GM10266 (cell line): ENCODE measurements around the gene TPRN.

Experiments used
- DNase-seq: peaks from one replicate; pipeline ENCODE4 v3.0.0; 2012; ENCODE audit errors: extremely low spot score
- TF ChIP-seq, protein P1 (sequence below): IDR thresholded peaks from 2 replicates; pipeline ENCODE4 v1.5.1; 2012; ENCODE audit warnings: mild to moderate bottlenecking, low read depth; ENCODE audit not compliant: control insufficient read depth, insufficient read depth; ENCODE audit errors: missing control alignments

The TPRN gene

DNA sequence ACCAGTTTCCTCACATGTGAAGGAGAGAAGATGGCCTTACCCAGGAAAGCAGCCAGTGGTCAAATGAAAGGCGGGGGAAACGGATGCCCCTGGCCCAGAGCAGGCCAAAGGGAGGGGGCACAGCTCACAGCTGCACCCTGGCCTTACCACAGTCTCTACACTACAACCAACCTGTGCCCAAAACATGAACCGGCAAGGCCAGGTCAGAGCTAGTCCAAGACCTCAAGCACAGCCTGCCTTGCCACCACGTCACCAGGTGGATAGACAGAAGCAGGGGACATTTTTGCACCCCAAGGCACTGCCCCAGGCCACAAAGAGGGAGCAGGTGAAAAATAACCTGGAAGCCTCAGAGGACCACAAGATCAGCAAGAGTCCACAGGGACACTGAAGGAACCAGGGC, 57.1 kb downstream of the TPRN start:
- TF ChIP-seq, protein P1, sequence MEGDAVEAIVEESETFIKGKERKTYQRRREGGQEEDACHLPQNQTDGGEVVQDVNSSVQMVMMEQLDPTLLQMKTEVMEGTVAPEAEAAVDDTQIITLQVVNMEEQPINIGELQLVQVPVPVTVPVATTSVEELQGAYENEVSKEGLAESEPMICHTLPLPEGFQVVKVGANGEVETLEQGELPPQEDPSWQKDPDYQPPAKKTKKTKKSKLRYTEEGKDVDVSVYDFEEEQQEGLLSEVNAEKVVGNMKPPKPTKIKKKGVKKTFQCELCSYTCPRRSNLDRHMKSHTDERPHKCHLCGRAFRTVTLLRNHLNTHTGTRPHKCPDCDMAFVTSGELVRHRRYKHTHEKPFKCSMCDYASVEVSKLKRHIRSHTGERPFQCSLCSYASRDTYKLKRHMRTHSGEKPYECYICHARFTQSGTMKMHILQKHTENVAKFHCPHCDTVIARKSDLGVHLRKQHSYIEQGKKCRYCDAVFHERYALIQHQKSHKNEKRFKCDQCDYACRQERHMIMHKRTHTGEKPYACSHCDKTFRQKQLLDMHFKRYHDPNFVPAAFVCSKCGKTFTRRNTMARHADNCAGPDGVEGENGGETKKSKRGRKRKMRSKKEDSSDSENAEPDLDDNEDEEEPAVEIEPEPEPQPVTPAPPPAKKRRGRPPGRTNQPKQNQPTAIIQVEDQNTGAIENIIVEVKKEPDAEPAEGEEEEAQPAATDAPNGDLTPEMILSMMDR = no peak
- DNase-seq = no peak

DNA sequence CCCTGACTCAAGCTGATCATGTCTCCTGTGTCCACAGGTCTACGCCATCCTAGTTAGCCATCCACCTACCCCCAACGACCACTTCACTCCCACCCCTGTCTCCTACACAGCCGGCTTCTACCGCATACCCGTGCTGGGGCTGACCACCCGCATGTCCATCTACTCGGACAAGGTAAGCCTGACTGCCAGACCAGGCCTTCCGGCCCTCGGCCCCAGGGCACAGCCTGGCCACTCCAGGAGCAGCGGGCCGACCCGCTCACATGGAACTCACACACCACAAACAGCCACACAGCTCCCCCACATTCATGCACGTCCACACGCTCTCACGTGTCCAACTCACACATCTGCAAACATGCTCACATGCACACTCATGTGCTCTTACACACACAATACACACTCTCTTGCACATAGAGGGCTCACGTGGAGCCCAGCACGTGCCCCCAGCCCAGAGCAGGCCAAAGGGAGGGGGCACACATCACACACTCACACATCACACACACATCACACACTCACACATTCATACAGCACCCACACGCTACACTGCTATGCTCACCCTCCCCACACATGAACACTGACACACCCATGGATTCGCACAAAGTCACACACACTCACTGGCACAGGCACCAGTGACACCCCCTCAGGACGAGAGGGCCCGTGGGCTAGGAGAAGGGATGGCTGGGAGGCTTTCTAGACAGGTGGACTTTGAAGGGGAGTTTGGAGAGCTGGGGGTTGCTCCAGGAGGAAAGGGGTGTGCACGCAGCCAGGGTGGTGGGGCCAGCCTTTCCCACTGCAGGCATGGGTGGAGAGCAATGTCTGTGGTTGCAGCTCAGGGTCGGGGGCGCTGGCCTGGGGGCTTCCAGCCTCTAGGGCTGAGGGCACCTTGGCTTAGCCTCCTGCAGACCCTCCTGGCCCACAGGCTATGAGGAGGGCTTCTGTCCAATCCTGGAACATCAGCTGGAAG, 58.3 kb downstream of the TPRN start:
- TF ChIP-seq, protein P1 = no peak
- no peak for DNase-seq
